AG09319 (cell line): ENCODE measurements around the gene FANCL.
"Not testable (repeated sequence)": the region's sequence is repeated elsewhere in the genome, so short reads cannot be mapped to it uniquely, and the experiment has no call there.

Experiments used
- DNase-seq: peaks from one replicate; pipeline ENCODE4 v3.0.0-alpha.2; 2010; ENCODE audit warnings: low read depth; ENCODE audit errors: extremely low read depth
- TF ChIP-seq, protein P1 (sequence below): IDR thresholded peaks from 2 replicates; pipeline ENCODE4 v1.5.1; 2011; ENCODE audit warnings: low read depth, mild to moderate bottlenecking, inconsistent platforms, low read length, moderate library complexity

FANCL gene

DNA sequence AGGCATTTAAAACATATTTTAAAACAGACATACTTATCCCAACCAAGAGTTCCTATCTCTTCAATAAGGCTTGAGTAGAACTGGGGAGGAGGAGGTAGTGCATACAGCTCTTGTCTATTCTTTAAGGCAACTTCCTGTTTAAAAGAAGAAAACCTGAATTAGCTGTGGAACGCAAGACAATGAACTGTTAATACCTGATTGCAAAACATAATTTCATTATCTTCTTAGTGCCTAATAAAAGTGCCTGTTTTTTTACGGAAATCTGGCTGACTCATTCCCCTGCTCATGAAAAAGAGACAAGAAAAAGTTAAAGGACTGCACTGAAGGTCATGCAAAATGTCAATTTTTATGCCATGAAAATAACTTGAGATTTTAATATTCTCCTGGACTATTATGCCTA lies 19.2 kb downstream of the FANCL start:
- no peak for DNase-seq
- TF ChIP-seq, protein P1, sequence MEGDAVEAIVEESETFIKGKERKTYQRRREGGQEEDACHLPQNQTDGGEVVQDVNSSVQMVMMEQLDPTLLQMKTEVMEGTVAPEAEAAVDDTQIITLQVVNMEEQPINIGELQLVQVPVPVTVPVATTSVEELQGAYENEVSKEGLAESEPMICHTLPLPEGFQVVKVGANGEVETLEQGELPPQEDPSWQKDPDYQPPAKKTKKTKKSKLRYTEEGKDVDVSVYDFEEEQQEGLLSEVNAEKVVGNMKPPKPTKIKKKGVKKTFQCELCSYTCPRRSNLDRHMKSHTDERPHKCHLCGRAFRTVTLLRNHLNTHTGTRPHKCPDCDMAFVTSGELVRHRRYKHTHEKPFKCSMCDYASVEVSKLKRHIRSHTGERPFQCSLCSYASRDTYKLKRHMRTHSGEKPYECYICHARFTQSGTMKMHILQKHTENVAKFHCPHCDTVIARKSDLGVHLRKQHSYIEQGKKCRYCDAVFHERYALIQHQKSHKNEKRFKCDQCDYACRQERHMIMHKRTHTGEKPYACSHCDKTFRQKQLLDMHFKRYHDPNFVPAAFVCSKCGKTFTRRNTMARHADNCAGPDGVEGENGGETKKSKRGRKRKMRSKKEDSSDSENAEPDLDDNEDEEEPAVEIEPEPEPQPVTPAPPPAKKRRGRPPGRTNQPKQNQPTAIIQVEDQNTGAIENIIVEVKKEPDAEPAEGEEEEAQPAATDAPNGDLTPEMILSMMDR = no peak

DNA sequence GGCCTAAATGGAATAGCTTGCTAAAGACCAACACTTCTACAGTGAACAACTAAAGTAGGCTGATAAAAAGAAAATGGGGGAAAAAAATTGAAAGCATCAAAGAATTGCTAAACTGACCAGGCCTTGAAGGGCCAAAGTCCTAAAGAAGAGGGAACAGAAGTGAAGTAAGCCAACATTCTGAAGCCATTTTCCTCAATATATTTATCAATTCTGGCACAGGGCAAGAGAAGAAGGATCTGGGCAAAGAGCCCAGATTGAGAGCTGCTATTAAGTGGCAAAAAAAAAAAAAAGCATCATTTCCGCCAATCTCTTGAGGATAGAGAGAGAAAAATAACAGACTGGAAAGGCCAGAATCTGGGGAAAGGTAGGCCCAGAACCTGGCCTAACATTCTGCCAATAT lies 25.7 kb downstream of the FANCL start:
- no peak for DNase-seq

DNA sequence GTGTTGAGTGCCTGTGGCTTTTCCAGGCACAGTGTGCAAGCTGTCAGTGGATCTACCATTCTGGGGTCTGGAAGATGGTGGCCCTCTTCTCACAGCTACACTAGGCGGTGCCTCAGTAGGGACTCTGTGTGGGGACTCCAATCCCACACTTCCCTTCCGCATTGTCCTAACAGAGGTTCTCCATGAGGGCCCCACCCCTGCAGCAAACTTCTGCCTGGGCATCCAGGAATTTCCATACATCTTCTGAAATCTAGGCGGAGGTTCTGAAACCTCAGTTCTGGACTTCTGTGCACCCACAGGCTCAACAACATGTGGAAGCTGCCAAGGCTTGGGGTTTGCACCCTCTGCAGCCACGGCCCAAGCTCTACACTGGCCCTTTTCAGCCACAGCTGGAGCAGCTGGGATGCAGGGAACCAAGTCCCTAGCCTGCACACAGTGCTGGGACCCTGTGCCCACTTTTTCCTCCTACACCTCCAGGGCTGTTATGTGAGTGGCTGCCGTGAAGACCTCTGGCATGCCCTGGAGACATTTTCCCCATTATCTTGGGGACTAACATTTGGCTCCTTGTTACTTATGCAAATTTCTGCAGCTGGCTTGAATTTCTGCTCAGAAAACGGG lies 30.1 kb downstream of the FANCL start:
- DNase-seq = not testable (repeated sequence)

More for the DNA sequence above, 25.7 kb downstream of the FANCL start:
- TF ChIP-seq, protein P1 = no peak

DNA sequence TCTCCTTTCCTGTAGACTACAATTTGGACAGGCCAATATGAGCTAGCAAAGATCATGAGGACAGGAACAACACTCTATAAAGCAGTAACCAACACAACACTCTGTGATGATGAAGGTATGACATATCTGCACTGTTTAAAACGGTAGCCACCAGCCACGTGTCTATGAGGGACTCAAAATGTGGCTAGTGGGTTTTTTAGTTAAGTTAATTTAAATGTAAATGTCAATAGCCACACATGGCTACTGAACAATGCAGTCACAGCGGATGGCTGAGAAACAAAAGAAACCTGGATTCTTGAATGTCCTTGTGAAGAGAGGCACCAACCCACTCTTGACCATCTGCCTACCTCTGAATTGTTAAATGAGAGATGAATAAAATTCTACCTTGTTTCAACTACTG lies 33.9 kb downstream of the FANCL start:
- DNase-seq = no peak
- TF ChIP-seq, protein P1 = no peak

DNA sequence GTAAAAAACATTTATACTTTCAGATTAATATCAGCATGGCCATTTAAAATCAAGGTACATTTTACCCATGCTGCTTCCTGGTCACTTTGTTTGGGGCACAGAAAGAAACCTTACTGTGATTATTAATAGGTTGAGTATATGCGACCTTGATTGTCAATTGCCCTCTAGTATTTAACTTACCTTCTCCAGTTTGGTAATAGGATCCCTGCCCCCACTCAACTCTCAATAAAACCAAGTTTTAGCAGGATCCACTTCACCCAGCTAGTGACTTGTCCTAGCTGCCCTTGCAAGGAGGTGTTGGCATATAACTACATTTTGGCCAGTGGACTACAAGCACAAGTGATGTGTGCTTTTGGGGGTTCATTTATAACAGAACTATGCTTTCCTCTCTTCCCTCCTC lies 34.3 kb downstream of the FANCL start:
- no peak for DNase-seq
- TF ChIP-seq, protein P1 = no peak

DNA sequence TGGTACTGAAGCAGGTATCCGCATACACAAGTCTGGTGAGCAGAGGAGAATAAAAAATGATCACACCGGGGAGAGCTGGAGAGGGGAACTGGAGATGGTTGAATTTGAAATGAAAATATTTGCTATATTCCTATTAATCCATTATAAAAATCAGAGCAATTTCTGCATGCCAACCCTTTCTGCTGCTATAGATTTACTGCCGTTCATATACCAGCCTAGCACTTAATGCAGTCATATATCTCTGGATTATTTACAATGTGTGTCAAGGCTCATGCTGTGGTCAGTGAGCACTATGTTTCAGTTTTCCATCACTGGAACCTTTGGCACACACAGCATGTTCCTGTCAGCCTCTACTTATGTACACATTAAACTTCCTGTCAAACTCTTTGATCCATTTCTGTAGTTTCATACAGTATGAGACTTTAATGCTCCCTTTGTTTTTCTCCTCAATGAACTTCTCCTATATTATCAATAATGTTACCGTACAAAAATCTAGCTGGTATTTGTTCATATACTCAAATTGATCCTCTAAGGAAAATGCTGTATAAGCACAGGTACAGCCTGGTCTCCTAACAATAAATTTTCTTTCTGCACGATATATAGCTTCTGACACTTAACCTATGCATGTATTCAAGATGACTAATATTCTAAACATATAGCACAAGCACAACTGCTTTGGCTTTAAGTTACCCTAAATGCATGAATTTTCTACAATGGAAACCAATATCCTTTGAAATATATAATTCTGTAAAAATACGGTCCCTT lies 36.7 kb downstream of the FANCL start:
- TF ChIP-seq, protein P1 = no peak
- no peak for DNase-seq

DNA sequence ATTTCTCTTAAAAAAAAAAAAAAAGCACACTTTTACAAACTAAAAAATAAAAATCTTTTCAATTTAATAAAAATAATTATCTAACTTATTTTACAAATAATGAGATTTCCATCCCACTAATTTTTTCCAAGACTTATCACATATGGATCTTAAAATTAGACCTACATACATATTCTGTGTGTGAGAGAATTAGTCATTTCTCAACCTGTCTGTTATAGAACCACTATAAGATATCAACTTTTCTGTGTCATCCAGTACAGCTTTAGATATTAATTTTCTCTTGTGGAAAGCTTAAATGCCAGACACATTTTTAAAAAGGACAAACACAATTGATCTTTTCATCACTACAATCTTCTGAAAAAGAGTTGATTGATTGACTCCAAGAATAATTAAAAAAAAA lies 38.1 kb downstream of the FANCL start:
- DNase-seq = no peak
- TF ChIP-seq, protein P1 = no peak
